ENCODE measurements around the gene BORCS6.
"Not testable (repeated sequence)": the region's sequence is repeated elsewhere in the genome, so short reads cannot be mapped to it uniquely, and the experiment has no call there.

Gene BORCS6

GRCh38 chr17:8173056-8173870, 16.7 kb downstream of the BORCS6 start:
- DNase-seq = peak; percentile 79

GRCh38 chr17:8170186-8170585, 19.8 kb downstream of the BORCS6 start:
- DNase-seq = not testable (repeated sequence)

- no peak for DNase-seq
Measured at GRCh38 chr17:8167526-8167925, 22.5 kb downstream of the BORCS6 start.

DNA sequence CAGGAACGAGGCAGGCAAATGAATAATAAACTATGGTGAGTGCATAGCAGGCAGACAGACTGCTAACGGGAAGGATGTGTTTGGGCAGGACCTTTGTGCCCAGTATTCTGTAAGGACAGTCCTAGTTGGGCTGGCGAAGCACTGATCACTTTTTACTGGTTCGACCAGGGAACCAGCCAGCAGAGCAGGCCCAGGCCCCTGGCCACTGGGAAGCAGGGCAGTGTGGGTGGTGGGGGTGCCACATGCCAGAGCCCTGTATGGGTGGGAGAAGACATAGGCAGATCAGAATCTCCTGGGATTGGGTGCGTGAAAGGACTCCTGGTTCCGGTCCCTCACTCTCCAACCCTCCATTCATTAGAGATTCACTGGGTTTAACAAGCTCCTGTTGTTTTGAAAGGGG, 23.2 kb downstream of the BORCS6 start:
- DNase-seq = no peak

DNA sequence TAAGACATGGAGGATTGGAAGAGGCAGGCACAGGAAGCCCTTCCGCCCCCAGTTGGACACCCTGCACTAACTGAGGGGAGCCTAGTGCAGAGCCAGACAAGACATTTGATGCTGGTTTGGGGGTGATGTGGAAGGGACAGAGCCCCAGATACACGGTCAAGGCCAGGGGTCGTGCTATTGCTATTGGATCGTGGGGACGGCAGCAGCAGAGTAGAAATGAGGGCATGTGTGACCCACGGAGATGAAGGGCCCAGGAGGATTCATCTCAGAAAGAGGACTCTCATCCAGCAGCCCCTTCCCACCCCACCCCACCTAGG, 25.2 kb downstream of the BORCS6 start:
- DNase-seq = no peak

DNA sequence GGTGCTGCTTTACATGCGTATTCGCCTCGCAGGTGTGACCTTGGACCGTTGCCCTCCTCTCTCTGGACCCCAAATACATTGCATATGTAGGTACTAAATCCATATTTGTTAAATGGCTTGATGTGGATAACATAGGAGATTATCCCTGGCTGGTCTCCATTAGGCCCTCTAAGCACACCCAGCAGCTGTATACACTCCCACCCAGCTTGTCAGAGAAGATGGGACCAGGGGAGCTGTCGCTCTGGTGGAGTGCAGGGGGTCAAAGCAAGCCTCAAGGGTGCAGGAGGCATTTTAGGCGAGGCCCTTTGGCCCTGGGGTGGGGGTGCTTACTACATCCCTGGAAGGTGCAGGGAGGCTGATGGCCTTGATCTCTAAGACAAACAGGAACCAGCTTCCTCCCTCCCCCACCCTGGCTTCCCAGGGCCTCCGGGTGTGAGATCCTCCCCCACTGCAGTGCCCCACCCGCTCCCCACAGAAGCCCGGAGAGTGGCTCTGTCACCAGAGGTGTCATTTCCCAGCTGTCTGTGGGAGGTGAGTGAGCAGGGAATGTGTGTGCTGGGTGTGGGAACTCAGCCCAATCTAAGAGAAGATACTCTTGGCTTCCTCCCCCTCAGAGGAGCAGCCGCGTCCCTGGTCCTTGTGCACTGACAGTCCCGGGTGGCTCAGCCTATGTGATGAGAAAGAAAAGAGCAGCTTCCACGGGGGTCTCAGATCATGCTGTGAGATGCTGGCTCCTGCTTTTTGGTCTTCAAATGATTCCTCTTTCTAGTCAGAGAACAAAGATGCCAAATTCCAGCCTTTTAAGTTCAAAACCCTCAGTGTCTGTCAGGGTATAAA, 25.8 kb downstream of the BORCS6 start:
- DNase-seq = peak; percentile 85

DNA sequence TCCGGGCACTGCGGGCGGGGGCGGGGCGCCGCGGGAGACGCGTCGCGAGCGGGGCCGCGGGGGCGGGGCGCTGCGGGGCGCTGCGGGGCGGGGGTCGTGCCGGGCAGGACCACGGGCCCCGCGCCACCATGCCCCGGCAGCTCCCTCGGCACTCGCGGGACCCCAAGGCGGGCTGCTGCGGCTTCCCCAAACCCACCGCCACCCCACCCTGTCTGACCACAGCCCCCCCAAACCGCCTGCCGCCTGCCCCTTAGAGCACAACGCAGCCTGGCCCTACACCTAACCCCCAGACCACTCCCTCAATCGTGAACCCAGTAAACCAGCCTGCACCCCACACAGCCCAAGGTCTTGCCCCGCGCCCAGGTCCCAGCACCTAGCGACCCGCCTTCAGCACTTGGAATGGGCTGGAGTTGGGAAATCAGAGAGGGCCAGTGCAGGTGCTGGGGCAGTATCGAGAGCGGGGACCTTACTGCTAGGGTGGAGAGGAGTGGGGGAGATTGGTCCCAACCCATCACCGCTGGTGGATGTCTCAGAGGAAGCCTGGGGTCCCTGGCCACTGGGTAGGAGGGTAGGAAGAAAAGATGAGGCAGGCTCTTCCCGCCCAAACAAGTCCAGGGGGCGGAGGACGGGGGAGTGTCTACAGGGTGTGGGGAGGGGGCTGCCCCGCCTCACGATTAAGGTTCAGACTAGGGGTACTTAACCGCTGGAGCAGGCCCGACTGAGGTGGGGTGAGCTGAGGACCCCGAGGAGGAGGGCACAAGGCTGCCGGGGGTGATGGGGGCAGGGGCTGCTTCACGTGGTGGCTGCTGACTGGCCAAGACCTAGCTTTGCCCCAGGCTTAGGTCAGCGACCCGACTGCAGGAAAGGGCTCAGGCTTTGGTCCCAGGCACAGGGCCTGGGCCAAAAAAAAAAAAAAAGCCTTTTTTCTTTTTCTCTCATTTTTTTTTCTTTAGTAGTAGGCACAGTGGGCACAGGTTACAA, 26.7 kb downstream of the BORCS6 start:
- peak; percentile 59 for DNase-seq

DNA sequence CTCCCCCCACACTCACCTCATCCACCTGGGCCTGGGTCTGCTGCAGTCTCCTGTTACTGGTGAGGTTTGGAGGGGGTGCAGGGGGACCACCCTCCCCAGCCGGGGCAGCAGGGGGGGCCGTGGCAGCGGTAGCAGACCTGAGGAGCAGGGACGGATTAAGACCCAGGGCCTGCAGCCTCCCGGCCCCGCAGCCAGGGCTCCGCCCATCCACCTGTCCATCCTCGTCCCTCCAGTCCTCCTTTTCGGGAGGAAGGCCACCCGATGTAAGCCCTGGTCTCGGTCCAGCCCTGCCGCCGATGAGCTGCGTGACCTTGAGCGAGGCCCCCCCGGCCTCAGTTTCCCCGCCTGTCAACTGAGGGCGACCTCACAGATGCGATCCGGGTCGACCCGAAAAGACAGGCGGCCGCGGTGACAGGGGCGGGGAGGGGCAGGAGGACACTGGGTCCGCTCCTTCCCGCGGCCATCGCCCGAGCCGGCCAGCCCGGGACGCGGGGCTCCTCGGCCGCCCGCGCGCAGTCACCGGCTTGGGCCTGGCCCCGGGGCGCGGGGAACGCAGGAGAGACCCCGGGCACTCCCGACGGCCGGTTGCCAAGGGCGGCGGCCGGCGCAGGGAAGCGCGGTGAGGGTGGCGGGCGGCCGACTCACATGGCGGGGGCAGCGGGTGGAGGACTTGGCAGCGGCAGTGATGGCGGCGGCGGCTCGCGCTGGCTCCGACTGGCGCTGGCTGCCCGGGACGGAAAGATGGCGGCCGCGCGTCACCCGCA, 27.6 kb downstream of the BORCS6 start, which contains the start of gene VAMP2:
Gene VAMP2, minus strand, starts transcription at position 716 of the 764 bp plus-strand sequence. Its CDS starts 69 bp downstream, at position 647.
- peak; percentile 84 for DNase-seq

DNA sequence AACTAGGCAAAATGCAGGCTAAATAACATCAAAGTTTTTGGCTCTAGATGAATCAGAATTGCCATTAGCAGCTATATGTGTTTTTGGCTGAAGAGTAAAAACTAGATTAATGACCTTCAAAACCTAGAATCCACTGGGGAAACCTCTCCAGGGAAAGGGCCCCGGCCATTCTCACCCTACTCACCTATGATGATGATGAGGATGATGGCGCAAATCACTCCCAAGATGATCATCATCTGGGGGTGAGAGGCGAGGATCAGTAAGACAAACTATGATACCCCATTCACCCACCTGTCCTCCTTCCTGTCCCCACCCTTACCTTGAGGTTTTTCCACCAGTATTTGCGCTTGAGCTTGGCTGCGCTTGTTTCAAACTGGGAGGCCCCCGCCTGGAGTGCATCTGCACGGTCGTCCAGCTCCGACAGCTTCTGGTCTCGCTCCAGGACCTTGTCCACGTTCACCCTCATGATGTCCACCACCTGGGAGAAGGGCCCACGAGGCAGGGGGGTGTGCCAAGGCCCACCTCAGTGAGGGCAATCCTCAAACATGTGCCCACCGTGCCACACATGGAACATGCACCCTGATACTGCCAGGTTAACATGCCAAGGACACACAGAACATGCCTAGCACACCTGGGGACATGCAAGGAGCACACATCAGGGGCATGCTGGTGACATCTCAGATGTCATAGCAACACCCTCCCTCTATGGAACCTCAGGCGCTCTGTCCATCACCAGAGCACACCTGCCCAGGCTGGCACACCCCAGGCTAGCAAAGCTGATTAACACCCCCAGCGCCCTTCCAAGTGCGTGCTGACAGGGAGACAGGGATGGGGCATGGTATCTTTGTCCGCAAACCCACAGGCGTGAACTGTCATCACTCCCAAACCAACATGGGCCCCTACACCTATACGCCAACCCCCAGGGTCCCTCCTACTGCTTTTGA, 28.4 kb downstream of the BORCS6 start:
- DNase-seq = no peak

DNA sequence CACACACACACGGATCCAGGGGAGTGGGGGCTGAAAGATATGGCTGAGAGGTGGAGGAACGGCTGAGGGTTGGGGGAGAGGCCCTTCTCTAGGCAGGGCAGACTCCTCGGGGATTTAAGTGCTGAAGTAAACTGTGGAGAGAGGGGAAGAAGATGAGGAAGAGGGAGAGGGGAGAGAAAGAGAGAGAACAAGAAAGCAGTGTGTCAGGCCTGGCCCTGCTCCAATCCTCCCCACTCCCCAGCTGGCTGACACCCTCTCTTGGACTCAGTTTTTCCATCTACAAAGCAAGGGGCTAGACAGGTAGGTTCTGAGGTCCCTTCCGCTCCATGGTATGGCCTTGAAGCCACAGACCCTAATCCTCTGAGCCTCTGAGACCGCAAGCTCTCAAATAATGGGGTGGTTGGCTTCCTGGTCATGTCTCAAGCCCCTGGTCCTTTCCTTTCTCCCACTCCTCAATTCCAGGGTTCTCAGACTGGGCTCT, 29.2 kb downstream of the BORCS6 start:
- DNase-seq = no peak

DNA sequence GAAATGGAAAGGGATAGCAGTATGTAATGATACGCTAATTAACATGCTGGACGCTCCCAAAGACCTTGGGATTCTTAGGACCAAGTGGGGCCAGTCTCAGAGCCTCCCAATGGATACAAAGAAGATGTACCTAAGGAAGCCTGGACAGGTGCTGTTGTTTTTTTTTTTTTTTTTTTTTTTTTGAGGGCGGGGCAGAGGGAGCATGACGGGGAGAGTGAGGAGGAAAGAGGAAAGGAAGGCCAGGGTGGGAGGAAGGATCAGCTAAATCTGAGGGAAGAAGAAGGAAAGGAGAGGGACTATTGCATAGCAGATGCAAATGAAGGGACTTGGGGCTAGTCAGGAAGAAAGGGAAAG, 29.8 kb downstream of the BORCS6 start:
- DNase-seq = no peak

GRCh38 chr17:8159459-8160223, 30.3 kb downstream of the BORCS6 start:
- no peak for DNase-seq

DNA sequence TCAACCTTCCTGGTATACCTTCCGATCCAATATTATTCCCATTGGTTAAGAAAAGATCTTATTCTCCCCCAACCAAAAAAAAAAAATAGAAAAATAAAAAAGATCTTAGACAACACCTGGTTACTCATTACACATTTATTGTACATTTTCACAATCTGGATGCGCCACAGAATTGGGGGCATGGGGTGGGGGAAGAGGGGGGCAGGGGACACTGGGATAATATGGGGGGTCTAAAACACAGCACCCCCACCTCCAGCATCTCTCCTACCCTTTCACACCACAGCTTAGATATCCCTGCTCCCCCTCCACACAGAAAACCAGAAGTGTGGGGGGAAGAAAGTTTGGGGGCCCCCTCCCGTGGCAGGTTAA, 31.0 kb downstream of the BORCS6 start:
- no peak for DNase-seq

DNA sequence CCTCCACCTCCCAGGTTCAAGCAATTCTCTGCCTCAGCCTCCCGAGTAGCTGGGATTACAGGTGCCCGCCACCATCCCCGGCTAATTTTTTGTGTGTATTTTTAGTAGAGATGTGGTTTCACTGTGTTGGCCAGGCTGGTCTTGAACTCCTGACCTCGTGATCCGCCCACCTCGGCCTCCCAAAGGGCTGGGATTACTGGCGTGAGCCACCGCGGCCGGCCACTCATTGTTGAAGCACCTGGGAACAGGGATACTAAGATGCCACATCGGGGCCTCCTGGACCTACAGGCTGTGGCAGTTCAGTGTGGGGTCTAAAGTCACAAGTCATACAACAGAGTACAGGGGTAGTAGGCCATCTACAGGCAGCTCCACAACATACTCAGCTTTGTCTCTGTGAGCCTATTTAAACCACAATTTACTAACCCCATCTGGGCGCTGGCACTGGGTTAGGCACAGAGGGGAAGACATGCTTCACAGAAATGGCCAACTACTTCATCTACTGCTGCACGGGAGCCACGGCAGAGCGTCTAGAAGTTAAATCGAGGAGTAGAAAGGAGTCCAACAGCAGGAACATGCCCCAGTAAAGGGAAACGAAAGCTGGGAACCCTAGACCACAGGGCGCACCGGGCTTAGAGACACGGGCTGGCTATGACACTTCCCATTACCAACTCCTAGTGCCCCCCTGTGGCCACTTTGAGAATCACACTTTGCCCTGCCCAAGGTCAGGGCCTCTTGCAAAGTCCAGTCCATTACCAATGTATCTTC, 31.5 kb downstream of the BORCS6 start:
- DNase-seq = peak; percentile 97

DNA sequence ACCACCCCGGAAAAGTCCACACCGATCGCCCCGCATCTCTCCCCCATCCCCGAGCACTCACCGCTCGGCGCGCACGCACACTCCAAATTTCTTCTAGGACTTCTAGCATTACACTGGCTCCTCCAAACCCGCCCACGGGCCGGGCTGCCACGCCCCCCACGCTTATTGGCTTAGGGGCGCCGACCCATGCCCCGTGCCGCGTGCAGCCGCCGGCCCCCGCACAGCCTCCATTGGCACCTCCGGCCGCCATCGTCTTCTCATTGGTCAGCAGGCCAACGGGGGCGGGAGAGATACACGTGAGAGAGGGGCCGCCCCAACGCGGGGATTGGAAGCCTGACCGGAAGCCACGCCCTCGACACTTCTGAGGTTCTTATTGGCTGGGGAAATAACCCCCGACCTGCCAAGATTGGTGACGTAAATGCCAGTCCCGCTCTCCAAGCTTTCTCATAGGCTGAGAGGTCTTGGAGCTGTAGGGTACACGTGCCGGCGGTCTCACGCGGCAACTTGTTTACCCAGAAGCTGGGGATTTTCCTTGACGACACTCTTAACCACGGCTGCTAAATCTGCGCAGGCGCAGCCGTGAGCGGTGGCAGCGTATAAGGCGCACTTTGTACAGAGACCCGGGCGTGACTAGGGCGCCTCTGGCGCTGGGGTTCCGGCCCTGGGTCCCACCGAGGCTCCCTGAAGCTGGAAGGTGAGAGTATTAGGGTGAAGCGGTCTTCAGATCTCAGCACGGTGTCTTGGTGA, 33.6 kb downstream of the BORCS6 start:
- DNase-seq = peak; percentile 100

GRCh38 chr17:8155996-8156245, 34.1 kb downstream of the BORCS6 start:
- peak; percentile 40 for DNase-seq

GRCh38 chr17:8155231-8155995, 34.6 kb downstream of the BORCS6 start:
- DNase-seq = no peak

- DNase-seq = no peak
Measured at GRCh38 chr17:8154608-8155155, 35.3 kb downstream of the BORCS6 start.

All from stimulated activated CD8-positive, alpha-beta memory T cell treated with anti-CD3 and anti-CD28 coated beads, Interleukin-4, amount 100 ng/mL, for 48 hours (primary cell).